ENCODE data around the gene XIRP2.

XIRP2 gene

GRCh38 chr2:167293943-167294775, 405.9 kb downstream of the XIRP2 start:
- DNase-seq: peak; percentile 9

GRCh38 chr2:167294776-167295140, 406.5 kb downstream of the XIRP2 start:
- DNase-seq: peak; percentile 7

- DNase-seq: no peak
Observed at GRCh38 chr2:167297292-167297691, 409.0 kb downstream of the XIRP2 start.

GRCh38 chr2:167298017-167298416, 409.7 kb downstream of the XIRP2 start:
- DNase-seq: no peak

Data from fibroblast of skin of right biceps (primary cell).